OCI-LY1 (cell line): ENCODE results near the gene OLFM1.

Source experiments
- H2AFZ ChIP-seq: fragments of 200-600 bp; sonication (generic), shearing (Covaris generic); 2 replicates; pipeline ENCODE4 v1.6.0; 2014; ENCODE audit warnings: antibody characterized with exemption, mild to moderate bottlenecking, low read length
- H3F3A ChIP-seq: fragments of 200-600 bp; sonication (generic), shearing (Covaris generic); 2 replicates; pipeline ENCODE4 v1.6.0; 2014; ENCODE audit warnings: mild to moderate bottlenecking, antibody characterized with exemption, low read length, moderate library complexity; ENCODE audit not compliant: insufficient read depth
- H3K27ac ChIP-seq: fragments of 200-600 bp; sonication (generic); 2 replicates; pipeline ENCODE4 v1.5.1; 2014; ENCODE audit warnings: low read length, mixed run types, mild to moderate bottlenecking, low read depth; ENCODE audit not compliant: poor library complexity, severe bottlenecking
- H3K27me3 ChIP-seq: fragments of 200-600 bp; sonication (generic); 2 replicates; pipeline ENCODE4 v1.6.0; 2014; ENCODE audit warnings: antibody characterized with exemption, mild to moderate bottlenecking, low read length, moderate library complexity; ENCODE audit not compliant: insufficient read depth
- H3K36me3 ChIP-seq: fragments of 200-600 bp; sonication (generic); 2 replicates; pipeline ENCODE4 v1.6.1; 2014; ENCODE audit warnings: mild to moderate bottlenecking, antibody characterized with exemption, low read length, moderate library complexity, mixed read lengths; ENCODE audit not compliant: insufficient read depth
- H3K4me1 ChIP-seq: fragments of 200-600 bp; sonication (generic); 2 replicates; pipeline ENCODE4 v1.5.1; 2014; ENCODE audit warnings: mild to moderate bottlenecking, low read length, moderate library complexity; ENCODE audit not compliant: insufficient read depth, severe bottlenecking
- H3K4me2 ChIP-seq: fragments of 200-600 bp; sonication (generic), shearing (Covaris generic); 2 replicates; pipeline ENCODE4 v1.6.1; 2014; ENCODE audit warnings: low read length
- H3K4me3 ChIP-seq: fragments of 200-600 bp; sonication (generic); 2 replicates; pipeline ENCODE4 v1.5.1; 2014; ENCODE audit warnings: low read length, low read depth, mild to moderate bottlenecking, mixed read lengths; ENCODE audit not compliant: poor library complexity, severe bottlenecking
- H3K79me2 ChIP-seq: fragments of 200-600 bp; shearing (Covaris generic); 2 replicates; pipeline ENCODE4 v1.6.1; 2016; ENCODE audit warnings: mixed run types, low read length, mixed read lengths; ENCODE audit not compliant: insufficient read depth
- H3K9ac ChIP-seq: fragments of 200-600 bp; sonication (generic), shearing (Covaris generic); 2 replicates; pipeline ENCODE4 v1.6.1; 2014; ENCODE audit warnings: mild to moderate bottlenecking, low read length, mixed read lengths
- H3K9me2 ChIP-seq: fragments of 200-600 bp; sonication (generic), shearing (Covaris generic); 2 replicates; pipeline ENCODE4 v1.6.1; 2014; ENCODE audit warnings: low read depth, mild to moderate bottlenecking, low read length, mixed read lengths
- H3K9me3 ChIP-seq: fragments of 200-600 bp; shearing (Covaris generic); 2 replicates; pipeline ENCODE4 v1.6.1; 2014; ENCODE audit warnings: low read length, mixed read lengths
- H4K20me1 ChIP-seq: fragments of 200-600 bp; sonication (generic), shearing (Covaris generic); 2 replicates; pipeline ENCODE4 v1.6.0; 2016; ENCODE audit warnings: mild to moderate bottlenecking, low read length; ENCODE audit not compliant: insufficient read depth
- CTCF ChIP-seq: fragments of 200-600 bp; sonication (generic), shearing (Covaris generic); IDR thresholded peaks from 2 replicates; pipeline ENCODE4 v1.5.1; 2017; ENCODE audit warnings: mild to moderate bottlenecking, antibody characterized with exemption, low read length, moderate library complexity, mixed read lengths
- EZH2 ChIP-seq: fragments of 200-600 bp; sonication (generic), shearing (Covaris generic); IDR thresholded peaks from 2 replicates; pipeline ENCODE4 v1.8.0; 2017; ENCODE audit warnings: borderline replicate concordance, mixed run types, mild to moderate bottlenecking, antibody characterized with exemption, low read length, moderate library complexity, mixed read lengths

OLFM1 gene

GRCh38 chr9:135141183-135141774, 53.8 kb downstream of the OLFM1 start:
- no peaks in the 10 kb centered on the region for H4K20me1 ChIP-seq
- no peak overlapping the region for H3K4me3 ChIP-seq
- no peaks in the 10 kb centered on the region for H3K79me2 ChIP-seq
- no peaks in the 10 kb centered on the region for H3K4me1 ChIP-seq
- no peak overlapping the region for H3K27ac ChIP-seq
- H3K9me2 ChIP-seq = no peaks in the 10 kb centered on the region
- H3K4me2 ChIP-seq = no peak overlapping the region
- H2AFZ ChIP-seq = no peak overlapping the region
- no peaks in the 10 kb centered on the region for H3K9me3 ChIP-seq
- no peaks in the 10 kb centered on the region for H3F3A ChIP-seq
- H3K27me3 ChIP-seq = peaks cover 12% of the 10 kb centered on the region; the same call in 1 of the 2 replicates
- TF ChIP-seq CTCF = no peak
- no peak for TF ChIP-seq EZH2
- no peaks in the 10 kb centered on the region for H3K36me3 ChIP-seq
- H3K9ac ChIP-seq = no peak overlapping the region

- Histone ChIP-seq H3K4me2 (no peak overlapping the region), H3K36me3 (no peaks in the 10 kb centered on the region), H2AFZ (no peak overlapping the region), H3K9ac (no peak overlapping the region), H3K27ac (no peak overlapping the region), H3K4me1 (no peaks in the 10 kb centered on the region), H3K79me2 (no peaks in the 10 kb centered on the region), H3K9me2 (no peaks in the 10 kb centered on the region), H3K9me3 (no peaks in the 10 kb centered on the region), H3K27me3 (peaks cover 8% of the 10 kb centered on the region; the same call in 1 of the 2 replicates), H3K4me3 (no peak overlapping the region), H4K20me1 (no peaks in the 10 kb centered on the region), H3F3A (no peaks in the 10 kb centered on the region)
- no peak for TF ChIP-seq CTCF
- no peak for TF ChIP-seq EZH2
Observed at GRCh38 chr9:135144581-135145170, 57.2 kb downstream of the OLFM1 start.

- no peak overlapping the region for H3K27ac ChIP-seq
- H3K79me2 ChIP-seq = no peaks in the 10 kb centered on the region
- H3K9me3 ChIP-seq = no peaks in the 10 kb centered on the region
- H3K4me2 ChIP-seq = no peak overlapping the region
- no peaks in the 10 kb centered on the region for H3K36me3 ChIP-seq
- no peak overlapping the region for H3K4me3 ChIP-seq
- no peaks in the 10 kb centered on the region for H3K9me2 ChIP-seq
- H4K20me1 ChIP-seq = no peaks in the 10 kb centered on the region
- peaks cover 8% of the 10 kb centered on the region; the same call in 1 of the 2 replicates for H3K27me3 ChIP-seq
- no peak overlapping the region for H3K9ac ChIP-seq
- H2AFZ ChIP-seq = no peak overlapping the region
- H3F3A ChIP-seq = no peaks in the 10 kb centered on the region
- TF ChIP-seq CTCF (no peak), EZH2 (no peak)
- no peaks in the 10 kb centered on the region for H3K4me1 ChIP-seq
Observed at GRCh38 chr9:135145312-135145711, 57.8 kb downstream of the OLFM1 start.
